Heart left ventricle (tissue), 16 donors: Measurements from ENCODE around the gene FGFR4. TPM values are rescaled to one million over a fixed set of nuclear protein-coding genes. Genes with fewer than 3 reads are reported as not detected.

Experiments used
- ATAC-seq, 4 donors: fragments of 200-7000 bp; cut with Tn5 transposase; one replicate each; pipeline ENCODE4 v1.9.1; 2020 to 2022; ENCODE audit warnings: moderate library complexity in 4 of 4, mild to moderate bottlenecking in 3 of 4, moderate number of reproducible peaks in 1 of 4
- DNase-seq, 5 donors: peaks; one replicate each; pipeline ENCODE4 v3.0.0-alpha.2; 2020
- H3K27ac ChIP-seq, 12 donors: fragments of 200-600 bp; sonication (generic) in 4 of 12; one replicate each; pipeline versions ENCODE4 v1.5.0 to v1.8.0; 2016 to 2022; ENCODE audit warnings: mild to moderate bottlenecking in 2 of 12
- H3K27me3 ChIP-seq, 9 donors: fragments of 200-600 bp; sonication (generic) in 2 of 9; one replicate each; pipeline versions ENCODE4 v1.5.1 to v1.8.0; 2016 to 2022; ENCODE audit warnings: mild to moderate bottlenecking in 3 of 9
- H3K36me3 ChIP-seq, 9 donors: fragments of 200-600 bp; sonication (generic) in 2 of 9; one replicate each; pipeline versions ENCODE4 v1.5.0 to v1.8.0; 2018 to 2022; ENCODE audit warnings: mild to moderate bottlenecking in 2 of 9
- H3K4me1 ChIP-seq, 12 donors: fragments of 200-600 bp; sonication (generic) in 4 of 12; one replicate each; pipeline versions ENCODE4 v1.5.0 to v1.8.0; 2016 to 2022; ENCODE audit warnings: mild to moderate bottlenecking in 3 of 12
- H3K4me3 ChIP-seq, 12 donors: fragments of 200-600 bp; sonication (generic) in 4 of 12; one replicate each; pipeline versions ENCODE4 v1.5.0 to v1.8.0; 2017 to 2022; ENCODE audit warnings: mild to moderate bottlenecking in 9 of 12, moderate library complexity in 4 of 12
- H3K9me3 ChIP-seq, 12 donors: fragments of 200-600 bp; sonication (generic) in 4 of 12; one replicate each; pipeline versions ENCODE4 v1.5.0 to v1.8.0; 2016 to 2022; ENCODE audit warnings: mild to moderate bottlenecking in 1 of 12
- CTCF ChIP-seq, 12 donors: fragments of 200-600 bp; sonication (generic) in 4 of 12; IDR thresholded peaks; one replicate each; pipeline versions ENCODE4 v1.5.0 to v1.8.0; 2018 to 2022; ENCODE audit warnings: antibody characterized with exemption in 12 of 12, mild to moderate bottlenecking in 5 of 12
- POLR2A ChIP-seq, 2 donors: fragments of 450-650 bp; IDR thresholded peaks; one replicate each; pipeline ENCODE4 v1.6.1; 2017; ENCODE audit warnings: antibody characterized with exemption in 2 of 2, mild to moderate bottlenecking in 2 of 2, moderate library complexity in 2 of 2
- WGBS, 4 donors: extraction: QIAGEN DNeasy Blood & Tissue Kit in 2 of 4; methylation state at CpG; one replicate each; pipeline versions ENCODE4 v1.1.5 to v1.1.7; 2013 to 2018; 5-methylcytosine and 5-hydroxymethylcytosine counted together
- intact Hi-C, 10 donors: fragments of 100-400 bp; cut with DNase I; formaldehyde crosslinking; loops; one replicate each; pipeline versions ENCODE4 v1.11.1 to v1.14.2; 2022
- polyA plus RNA-seq, 2 donors: library from polyadenylated mRNA; stranded (reverse); fragments of 200-250 nt; gene quantifications; one replicate each; pipeline ENCODE4 v1.2.3, GENCODE V29; 2013
- total RNA-seq, 9 donors: library from RNA; depleted of rRNA in 2 of 9; stranded (reverse); fragments of >200 nt in 2 of 9; fragmentation: NEBNext Ultra II Directional in 3 of 9; extraction: Animal tissue kit (Norgen Biotek cat#: 25700) in 3 of 9; gene quantifications; one replicate each; pipeline versions ENCODE4 v1.1.0 to v1.2.4, GENCODE V29; 2016 to 2023
- donor health status: ischemic (EF 13 %, LVEDD 7.1; RV severe dilation, severe dysfunction).
- donor health status: healthy with polysubstance abuse.
- donor health status: DM: no; HTN: yes; CAD: no.
- donor health status: DM: no; HTN: no; CAD: no.
- donor health status: ischemic (EF 25% LVEDD 6.9; RV normal size, moderate dysfunction).
- donor health status: ischemic (EF 25% LVEDD 5.7; RV mildly dilated, moderate dysfunction).
- donor health status: healthy.
- donor health status: DM: yes; HTN: yes; CAD: no.
- donor health status: ischemic (EF 35%, LVEDD 5.7; RV mildly dilated, moderate dysfunction).
- donor health status: nonischemic (EF 11% LVEDD 7.7; RV severe dilation, severe dysfunction).
- donor health status: DM: yes; HTN: yes; CAD: no.
- donor health status: PGD.
- donor health status: ischemic (EF 29% LVEDD 5.4; RV normal size, mild dysfunction).
- donor health status: nonischemic (EF 23%, LVEDD 6.1; RV moderate dilation, normal function).

The FGFR4 gene
- total and polyA plus RNA-seq, 11 donors, result 0.35 to 2.6 (median 0.49) TPM; not detected in 1

- no peaks in the 10 kb centered on the region for H3K27me3 ChIP-seq
- H3K4me1 ChIP-seq, result peaks cover 4 to 60% (median 41%) of the 10 kb centered on the region in 12 donors
- WGBS, 4 donors, result 2 to 5% (median 2%) methylated on average over 25 to 93 of the region's 93 CpGs
- intact Hi-C loops, result loop anchor here in 1 of 10 donors (1.0 to 5.0 kb wide), 2 partner anchors 19 to 169 kb away; partner anchors contain the start of genes PRELID1 and RAB24
- ATAC-seq (peak; percentile 62 to 85 (median 84)), DNase-seq (peak; percentile 90 to 95 (median 90))
- H3K36me3 ChIP-seq, result peaks cover 0 to 34% (median 33%) of the 10 kb centered on the region in 9 donors
- peak within 1 kb of the TSS; percentile 59 to 88 (median 76) for H3K4me3 ChIP-seq
- TF ChIP-seq CTCF (IDR thresholded peaks at IDR 0.05), result no peak
- TF ChIP-seq POLR2A (IDR thresholded peaks at IDR 0.05), result peak in 1 of 2 donors; percentile 57
- no peaks in the 10 kb centered on the region for H3K9me3 ChIP-seq
- peak within 1 kb of the TSS; percentile 83 to 98 (median 94) for H3K27ac ChIP-seq
These were observed 46.6 kb downstream of the FGFR4 start, which contains the start of gene NSD1 for GRCh38 chr5:177133096-177133852. Gene NSD1, plus strand, starts transcription at chr5:177133773. Its CDS starts 1,331 bp downstream, at chr5:177135104.

GRCh38 chr5:177133853-177134696, 47.4 kb downstream of the FGFR4 start:
- Histone ChIP-seq H3K27ac (peak overlapping the region; percentile 83 to 98 (median 94)), H3K36me3 (peaks cover 0 to 41% (median 36%) of the 10 kb centered on the region in 9 donors), H3K27me3 (no peaks in the 10 kb centered on the region), H3K4me1 (peaks cover 4 to 58% (median 46%) of the 10 kb centered on the region in 12 donors), H3K9me3 (no peaks in the 10 kb centered on the region), H3K4me3 (peak overlapping the region; percentile 59 to 88 (median 76))
- peak; percentile 46 to 76 (median 59) for DNase-seq
- peak; percentile 6 to 52 (median 46) for ATAC-seq
- TF ChIP-seq POLR2A (IDR thresholded peaks at IDR 0.05) (no peak), CTCF (IDR thresholded peaks at IDR 0.05) (peak in 1 of 12 donors; percentile 3)
- WGBS, 4 donors, result 0 to 1% (median 1%) methylated on average over 15 to 83 of the region's 83 CpGs
- intact Hi-C loops, result loop anchor here in 1 of 10 donors (1.0 to 5.0 kb wide), 2 partner anchors 20 to 168 kb away; partner anchors contain the start of genes PRELID1 and RAB24

GRCh38 chr5:177134697-177135225, 48.0 kb downstream of the FGFR4 start:
- Histone ChIP-seq H3K4me1 (peaks cover 4 to 60% (median 48%) of the 10 kb centered on the region in 12 donors), H3K36me3 (peaks cover 0 to 48% (median 39%) of the 10 kb centered on the region in 9 donors), H3K9me3 (no peaks in the 10 kb centered on the region), H3K4me3 (peak overlapping the region; percentile 59 to 88 (median 76)), H3K27me3 (no peaks in the 10 kb centered on the region), H3K27ac (peak overlapping the region; percentile 83 to 98 (median 94))
- WGBS, 4 donors, result 12 to 19% (median 13%) methylated on average over 9 to 13 of the region's 13 CpGs
- intact Hi-C loops, result loop anchor here in 1 of 10 donors (5.0 kb wide), 1 partner anchor 168 kb away; the partner anchor contains the start of genes PRELID1 and RAB24
- DNase-seq, result no peak
- peak in 1 of 12 donors; percentile 1 for TF ChIP-seq CTCF (IDR thresholded peaks at IDR 0.05)
- no peak for TF ChIP-seq POLR2A (IDR thresholded peaks at IDR 0.05)
- no peak for ATAC-seq
